HG02759 (cell line): Measurements from ENCODE around the gene GPRC5B.

Experiments used
- ATAC-seq: cut with Tn5 transposase; IDR thresholded peaks from one replicate; pipeline ENCODE4 v1.9.1; 2021; ENCODE audit warnings: mild to moderate bottlenecking, moderate library complexity; ENCODE audit not compliant: unreplicated experiment

GPRC5B gene

DNA sequence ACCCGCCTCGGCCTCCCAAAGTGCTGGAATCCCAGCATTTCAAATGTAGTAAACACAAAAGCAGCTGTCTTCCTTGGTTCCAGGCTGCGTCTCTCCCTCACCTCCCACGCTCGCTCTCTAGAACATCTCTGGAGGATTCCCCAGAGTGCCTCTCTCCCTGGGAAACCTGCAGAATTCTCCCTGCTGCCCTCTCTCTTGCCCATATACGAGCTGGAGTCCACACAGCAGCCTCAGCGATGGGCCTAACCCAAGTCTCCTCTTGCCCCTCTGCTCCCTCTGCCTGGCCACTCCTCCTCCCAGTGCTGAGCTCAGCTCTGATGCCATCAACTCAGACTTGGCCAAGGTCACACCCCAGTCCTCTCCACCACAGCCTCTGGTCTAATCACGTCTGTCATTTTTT is 10.6 kb downstream of the GPRC5B start:
- no peak for ATAC-seq

DNA sequence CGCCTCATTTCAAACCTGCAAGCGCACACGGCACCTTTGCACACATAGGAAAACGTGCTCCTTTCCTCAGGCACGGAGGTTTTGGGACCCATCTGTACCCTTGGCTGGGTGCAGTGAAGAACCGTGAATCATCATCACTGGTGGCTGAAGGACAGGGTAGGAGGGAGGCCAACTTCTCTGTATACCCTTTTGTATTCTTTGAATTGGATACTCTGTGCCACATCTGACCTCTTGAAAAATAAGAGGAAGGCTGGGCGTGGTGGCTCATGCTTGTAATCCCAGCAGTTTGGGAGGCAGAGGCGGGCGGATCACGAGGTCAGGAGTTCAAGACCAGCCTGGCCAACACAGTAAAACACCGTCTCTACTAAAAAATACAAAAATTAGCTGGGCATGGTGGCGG is 11.7 kb downstream of the GPRC5B start:
- ATAC-seq: no peak

DNA sequence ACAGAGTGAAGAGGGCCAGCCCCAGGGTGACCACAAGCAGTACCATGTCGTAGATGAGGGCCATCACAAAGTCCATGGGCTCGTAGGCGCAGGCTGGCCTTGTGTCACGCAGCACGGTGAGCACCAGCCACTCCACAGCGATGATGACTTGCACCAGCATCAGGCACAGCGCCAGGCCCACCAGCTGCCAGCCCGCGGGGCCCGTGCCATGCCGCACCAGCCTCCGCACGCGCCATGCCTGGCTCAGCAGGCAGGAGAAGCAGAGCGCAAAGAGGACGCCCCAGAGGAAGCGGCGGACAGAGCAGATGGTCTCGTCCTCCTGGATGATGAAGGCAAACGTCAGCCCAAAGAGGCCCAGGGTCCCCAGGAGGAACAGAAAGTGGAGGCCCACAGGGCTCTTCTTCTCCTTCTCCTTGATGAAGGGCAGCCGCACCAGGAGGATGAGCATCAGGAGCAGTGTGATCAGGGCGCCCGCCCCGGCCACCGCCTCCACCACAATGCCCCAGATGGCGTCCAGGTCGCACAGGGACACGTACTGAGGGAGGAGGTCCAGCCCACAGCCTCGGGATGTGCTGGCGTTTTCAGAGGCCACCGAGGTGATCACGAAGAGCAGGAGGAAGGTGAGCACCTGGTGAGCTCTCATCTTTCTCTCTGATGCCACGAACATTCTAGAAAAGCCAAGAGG is 12.3 kb downstream of the GPRC5B start:
- ATAC-seq: no peak

DNA sequence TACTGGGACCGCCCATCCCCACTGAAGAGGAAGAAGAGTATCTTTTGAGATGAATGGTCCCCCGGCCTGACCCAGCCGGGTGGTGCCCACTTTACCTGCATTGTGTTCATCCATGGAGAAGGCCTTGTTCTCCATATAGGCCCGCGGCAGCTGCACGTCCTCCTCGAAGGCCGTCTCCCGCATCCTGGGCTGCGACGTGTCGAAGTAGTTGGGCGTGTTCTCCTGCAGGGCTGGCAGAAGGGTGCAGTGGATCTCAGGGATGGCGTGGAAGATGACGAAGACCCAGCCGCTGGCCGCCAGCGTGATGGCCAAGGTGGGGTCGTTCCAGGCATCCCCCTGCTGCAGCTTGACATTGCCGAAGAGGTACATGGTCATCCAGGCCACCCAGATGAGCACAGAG is 12.9 kb downstream of the GPRC5B start:
- no peak for ATAC-seq

DNA sequence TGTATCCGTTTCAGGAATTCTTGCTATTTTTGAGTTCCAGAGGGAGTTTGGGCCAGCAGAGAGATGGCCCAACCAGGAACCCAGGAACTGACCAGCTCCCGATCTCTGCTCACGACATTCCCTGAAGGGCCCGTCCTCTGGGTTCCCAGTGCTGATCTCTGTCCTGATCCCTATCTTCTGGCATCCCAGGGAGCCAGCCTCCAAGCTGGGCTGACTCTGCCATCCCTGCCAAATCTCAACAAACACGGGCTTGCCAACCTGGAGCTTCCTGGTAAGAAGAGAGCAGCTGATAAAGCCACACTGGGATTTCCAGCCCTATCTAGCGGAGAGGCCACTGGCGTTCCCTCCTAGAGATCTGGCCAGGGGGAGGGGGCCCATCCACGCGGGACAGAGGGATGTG is 16.2 kb downstream of the GPRC5B start:
- ATAC-seq: no peak

DNA sequence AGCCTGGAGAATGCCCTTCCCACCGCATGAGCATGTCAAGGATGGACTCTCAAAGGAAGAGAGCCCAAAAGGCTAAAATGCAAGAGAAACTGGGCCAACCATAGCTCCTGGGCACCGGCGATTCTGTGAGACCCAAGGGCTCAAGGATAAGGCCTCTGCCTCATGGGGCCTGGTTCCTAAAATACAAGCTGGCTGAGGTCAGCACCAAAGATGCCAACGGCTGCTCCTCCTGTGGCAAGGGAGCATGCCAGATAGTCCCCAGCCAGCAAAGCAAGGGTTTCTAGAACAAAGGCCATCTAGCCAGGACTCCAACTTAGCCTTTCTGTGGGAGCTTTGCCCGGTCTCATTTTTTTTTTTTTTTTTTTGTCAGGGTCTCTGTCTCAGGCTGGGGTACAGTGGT is 20.1 kb downstream of the GPRC5B start:
- no peak for ATAC-seq

DNA sequence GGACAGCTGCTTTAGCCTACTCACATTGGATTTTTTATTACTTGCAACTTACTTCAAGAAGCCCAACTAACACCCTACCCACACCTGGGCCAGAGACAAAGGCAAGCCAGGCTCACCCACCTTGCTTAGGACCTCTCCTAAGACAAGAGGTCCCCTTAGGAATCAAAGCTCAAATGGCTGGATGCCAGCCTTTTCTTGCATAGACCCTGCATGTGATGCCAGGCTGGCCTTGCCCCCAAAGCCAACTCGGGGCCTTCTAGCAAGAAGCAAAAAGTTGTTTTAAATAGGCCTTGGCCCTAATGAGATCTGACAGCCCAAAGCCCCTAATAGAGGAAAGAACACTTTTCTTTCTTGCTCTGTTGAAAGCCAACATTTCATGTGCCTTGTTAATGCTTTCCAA is 20.7 kb downstream of the GPRC5B start:
- no peak for ATAC-seq

DNA sequence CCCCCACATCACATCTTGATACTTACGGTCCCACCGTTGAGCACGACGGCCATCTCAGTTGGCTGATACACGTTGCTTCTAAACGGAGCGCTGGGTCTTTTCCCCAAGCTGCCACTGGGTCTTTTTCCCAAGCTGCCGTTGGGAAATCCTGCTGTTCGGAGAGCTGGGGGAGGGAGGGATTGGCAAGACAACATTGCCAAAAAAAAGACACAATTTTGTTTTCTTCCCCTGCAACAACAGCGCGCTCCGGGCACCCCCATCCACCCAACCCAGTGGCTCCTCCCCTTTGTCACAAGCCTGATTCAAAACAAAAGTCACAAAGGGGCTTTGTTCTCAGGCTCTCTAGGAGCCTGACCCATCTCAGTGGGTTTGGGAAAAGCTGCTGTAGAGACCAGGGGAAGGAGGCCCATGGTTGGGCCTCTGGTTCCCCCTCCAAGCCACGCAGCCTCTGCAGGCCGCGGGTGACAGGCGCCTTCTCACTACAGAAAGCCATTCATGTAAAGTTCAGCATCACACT is 22.8 kb downstream of the GPRC5B start:
- no peak for ATAC-seq

DNA sequence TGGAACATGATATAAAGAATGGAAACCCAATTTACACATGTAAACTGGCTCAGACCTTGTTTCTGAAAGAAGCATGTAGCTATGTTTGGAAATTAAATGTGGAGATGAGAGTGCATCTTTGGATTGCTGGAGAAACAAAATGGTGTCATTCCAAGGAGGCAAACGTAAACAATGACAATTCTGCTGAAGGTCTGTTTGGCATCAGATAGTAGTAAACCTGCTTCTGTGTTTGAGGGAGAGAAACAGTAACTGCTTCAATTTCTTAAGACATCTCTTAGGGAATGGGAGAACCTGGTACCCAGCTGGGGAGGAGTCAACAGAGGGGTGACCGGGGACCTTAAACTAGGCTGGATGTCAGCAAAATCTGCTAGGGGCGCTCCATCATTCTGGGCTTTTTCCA is 23.5 kb downstream of the GPRC5B start:
- no peak for ATAC-seq

DNA sequence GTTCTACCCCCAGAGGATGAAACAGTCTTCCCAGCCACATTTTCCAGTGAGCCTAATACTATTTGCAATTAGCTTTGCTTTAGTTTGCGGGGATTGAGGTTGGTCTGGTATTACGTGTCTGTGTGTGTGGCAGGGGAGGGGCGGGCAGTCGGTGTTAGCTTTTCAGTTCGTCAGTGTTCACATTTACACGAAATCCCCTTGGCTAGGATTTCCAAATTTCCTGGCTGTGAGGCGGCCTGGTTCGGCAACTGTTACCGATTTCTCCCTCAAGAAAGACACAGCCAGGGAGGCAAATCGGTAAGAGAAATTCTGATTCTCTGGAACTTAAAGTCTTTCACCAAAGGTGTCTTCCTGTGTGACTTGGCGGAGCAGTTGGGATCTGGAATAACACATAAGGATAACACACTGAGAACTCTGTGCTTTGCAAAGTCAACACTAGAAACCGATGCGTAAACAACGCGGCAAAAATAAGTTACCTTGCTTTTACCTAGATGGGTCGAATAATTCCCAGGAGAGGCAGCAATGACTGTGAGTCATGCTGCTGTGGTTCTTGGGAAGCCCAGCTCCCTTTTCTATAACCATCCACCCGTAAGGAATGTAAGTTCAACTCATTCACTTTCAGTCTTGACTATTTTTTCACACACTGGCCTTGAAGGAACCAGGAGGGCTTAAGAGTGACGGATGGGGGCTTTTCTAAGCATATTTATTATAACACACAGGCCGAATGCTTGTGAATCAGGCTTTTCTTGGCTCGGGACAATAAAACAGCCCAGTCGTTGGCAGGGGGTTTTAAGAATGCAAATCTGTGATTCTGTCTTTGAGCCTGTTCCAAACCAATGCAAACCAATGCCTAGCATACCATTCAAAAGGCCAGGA is 24.2 kb downstream of the GPRC5B start:
- ATAC-seq: no peak

DNA sequence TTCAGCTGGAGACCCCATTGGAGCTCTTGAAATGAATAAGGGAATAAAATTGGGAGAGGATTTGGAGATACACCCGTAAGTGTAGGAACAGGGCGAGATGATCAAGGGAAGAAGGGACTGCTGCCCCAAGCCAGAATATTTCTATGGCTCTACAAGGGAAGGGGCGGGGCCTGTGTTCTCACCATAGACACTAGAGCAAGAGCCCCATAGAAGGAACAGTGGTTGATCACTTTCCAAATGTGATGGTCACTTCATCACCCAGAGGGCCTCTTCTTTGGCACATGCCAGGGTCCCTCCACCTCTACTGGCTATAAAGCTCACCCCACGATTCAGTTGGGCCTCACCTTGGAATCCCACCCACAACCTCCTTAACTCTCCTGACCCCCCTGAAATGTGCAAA is 25.0 kb downstream of the GPRC5B start:
- ATAC-seq: no peak

DNA sequence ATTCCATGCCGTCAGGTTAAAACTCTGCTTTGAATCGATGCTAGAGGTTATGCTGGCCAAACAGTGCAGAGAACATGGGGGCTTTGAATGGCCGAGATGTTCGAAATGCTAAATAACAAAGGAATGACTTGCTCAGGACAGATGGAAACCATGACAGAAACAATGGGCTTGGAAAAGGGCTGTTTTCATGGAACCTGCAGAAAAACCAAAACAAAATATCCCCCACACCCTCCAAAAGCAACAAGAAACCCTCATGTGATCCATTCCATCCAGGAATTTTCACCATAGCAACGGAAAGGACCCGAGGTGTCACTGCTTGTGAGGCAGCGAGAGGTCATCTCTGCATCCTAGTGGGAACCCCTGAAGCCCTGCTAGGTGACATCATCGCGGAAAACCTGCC is 25.5 kb downstream of the GPRC5B start:
- no peak for ATAC-seq

DNA sequence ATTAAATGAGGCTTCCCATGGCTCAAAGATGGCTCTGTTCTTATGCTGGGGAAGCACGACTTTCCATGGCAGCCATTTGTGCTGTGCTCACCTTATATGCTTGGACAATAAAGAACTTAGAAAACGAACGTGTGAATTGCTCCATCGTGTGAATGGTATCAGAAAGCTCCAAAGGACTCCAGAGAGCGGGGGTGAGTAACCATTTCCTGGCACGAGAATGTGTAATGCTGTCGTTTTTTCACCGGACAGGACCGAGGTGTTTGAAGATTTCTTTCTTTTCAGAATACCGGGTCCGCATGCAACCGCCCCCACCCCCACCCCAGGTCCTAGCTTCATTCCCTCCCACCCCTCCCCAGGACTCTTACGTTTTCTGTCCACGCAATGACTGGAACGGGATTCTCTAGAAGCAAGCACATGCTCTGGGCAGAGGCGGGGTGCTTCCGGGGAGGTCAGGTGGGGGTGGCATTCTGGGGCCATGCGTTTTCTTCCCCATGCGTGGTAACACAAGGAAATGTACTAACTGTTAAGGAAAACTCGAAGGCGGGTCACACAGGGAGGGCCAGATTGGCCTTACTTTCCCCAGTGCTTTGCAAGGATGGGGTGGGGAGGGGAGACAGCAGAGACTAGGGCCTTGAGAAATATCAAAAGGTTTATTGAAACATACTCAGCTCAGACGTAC is 26.2 kb downstream of the GPRC5B start:
- no peak for ATAC-seq

DNA sequence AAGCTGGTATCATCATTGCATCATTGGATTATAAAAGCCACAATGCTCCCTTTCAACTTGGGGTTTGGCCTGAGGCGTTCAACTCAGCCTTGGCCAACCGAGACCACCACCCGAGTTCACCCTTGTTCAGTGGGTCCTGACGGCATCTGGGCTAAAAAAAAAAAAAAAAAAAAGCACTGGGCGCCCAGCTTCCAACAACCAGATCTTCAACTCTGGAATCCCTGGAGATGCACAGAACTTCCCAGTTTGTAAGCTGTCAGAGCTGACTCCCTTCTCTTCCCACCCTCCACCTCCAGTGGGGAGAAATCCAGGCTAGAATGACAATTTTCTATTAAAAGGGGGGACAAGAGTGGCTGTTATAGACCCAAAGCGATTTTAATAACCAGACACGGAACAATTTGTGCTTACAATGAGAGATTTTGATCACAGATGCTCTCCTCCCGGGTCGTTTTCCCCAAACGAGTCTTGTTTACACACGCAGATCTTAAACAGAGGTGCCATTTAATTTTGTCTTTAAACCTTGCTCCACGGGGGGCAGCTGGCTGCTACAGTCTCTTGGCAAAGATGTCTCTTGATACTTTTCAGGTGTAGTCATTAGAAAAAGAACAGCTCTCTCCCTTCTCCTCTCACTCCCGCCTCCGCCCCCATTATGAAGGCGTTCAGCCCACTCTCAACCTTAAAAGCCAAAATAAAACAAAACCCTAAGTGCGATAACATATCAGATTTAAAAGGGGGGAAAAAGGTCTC is 26.9 kb downstream of the GPRC5B start:
- no peak for ATAC-seq

DNA sequence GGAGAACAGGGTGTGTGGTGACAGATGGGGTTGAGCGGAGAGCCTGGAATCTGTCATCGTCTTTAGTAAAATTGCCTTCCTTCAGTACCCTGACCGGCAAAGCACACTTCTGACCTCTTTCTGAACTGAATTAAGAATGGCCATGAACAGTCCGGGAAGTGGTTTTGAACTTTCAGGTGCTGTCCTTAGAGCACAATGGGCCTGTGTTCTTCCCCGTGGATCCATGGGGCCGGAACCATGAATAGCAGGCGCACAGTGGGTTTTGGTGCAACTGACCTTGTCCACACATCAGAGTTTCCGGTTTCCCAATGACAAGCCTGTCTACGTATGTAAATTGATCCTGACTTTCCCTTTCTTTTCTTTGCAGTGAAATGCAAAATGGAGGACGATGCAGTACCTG is 28.5 kb downstream of the GPRC5B start:
- ATAC-seq: no peak

DNA sequence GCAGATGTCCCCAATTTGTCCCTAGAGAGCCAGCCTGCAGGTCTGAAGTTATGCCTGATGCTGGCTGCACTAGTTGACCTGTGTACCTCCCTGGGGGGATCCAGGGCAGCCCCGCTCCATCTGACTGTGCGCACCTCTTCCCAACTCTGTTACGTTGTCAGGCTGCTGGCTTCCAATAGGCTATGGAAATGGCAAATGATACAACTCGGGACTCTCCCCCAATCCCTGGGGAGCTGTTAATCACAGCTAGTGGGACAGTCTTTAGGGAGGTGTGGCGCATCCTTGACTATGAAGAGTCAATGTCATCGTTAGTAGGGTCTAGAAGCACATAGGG is 30.1 kb downstream of the GPRC5B start:
- no peak for ATAC-seq

DNA sequence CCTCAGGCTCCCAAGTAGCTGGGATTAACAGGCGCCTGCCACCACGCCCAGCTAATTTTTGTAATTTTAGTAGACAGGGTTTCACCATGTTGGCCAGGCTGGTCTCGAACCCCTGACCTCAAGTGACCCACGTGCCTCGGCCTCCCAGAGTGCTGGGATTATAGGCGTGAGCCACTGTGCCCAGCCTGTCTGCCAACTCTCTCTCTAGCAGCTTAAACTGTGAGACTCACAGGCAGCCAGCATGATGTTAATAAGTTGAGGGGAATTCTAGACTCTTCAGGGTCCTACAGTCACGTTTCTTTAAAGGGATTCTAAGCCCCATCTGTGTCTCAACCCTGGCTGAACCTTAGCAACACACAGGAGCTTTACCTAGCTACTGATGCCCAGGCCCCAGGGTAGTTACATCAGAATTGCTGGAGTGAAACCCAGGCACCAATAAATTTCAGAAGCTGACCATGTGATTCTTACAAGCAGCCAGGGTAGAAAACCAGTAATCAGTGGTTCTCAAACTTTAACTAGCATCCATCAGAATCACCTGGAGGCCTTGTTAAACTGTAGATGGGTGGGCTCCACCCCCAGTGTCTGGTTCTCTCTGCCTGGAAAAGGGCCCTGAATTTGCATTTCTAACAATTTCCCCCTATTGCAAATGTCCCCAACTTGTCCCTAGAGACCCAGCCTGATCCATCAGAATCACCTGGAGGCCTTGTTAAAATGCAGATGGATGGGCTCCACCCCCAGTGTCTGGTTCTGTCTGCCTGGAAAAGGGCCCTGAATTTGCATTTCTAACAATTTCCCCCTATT is 30.7 kb downstream of the GPRC5B start:
- ATAC-seq: no peak

DNA sequence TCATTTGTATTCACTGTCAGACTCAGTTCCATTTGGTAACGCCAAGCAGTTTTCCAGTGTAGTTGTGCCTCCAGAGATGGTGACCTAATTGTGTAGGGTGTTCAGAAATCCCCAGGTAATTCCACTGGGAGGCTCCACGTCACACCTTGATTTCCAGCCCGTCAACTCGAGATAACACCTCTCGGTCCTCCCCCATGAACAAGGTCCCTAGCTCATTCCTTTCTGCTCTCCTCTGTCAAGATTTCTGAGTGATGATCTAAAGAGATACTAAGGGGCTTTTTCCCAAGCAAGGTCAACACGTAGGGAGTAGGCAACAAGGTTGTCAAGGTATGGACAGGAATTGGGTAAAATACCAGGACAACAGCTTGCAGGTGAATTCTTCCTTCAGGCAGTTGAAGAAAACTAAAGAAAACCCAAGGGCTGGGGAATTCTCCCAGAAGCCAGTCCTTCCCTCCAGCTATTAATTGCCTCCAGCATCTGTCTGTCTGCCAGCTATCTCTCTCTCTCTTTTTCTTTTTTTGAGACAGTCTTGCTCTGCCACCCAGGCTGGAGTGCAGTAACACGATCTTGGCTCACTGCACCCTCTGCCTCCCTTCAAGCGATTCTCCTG is 31.4 kb downstream of the GPRC5B start:
- no peak for ATAC-seq

DNA sequence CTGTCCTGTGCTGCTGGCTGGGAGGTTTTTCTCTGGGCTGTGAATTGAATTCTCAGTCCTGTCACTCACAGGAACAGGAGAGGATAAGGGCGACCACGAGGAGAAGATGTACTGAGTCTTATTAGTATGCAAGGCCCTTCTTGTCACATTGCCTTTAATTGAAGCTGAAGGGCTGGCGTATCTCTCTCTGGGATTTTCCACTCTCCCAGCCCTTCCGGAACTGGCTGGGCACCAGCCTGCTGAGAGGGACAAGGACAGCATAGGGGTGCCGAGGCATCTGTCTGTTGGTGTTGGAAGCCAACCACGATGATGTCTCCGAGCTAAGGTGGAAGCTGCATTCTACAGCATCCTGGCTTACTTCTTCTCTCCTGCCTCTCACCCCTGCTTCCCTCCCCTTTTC is 33.2 kb downstream of the GPRC5B start:
- ATAC-seq: no peak
